Activated T-helper 1 cell treated with Interleukin-2 at 50 U/mL for 16 hours (primary cell): ENCODE measurements around the gene DNAJB5.
"Not testable (repeated sequence)": the region's sequence is repeated elsewhere in the genome, so short reads cannot be mapped to it uniquely, and the experiment has no call there.

Source experiments
- DNase-seq: peaks from one replicate; pipeline ENCODE4 v3.0.0-alpha.2; 2020; ENCODE audit warnings: low read depth

Gene DNAJB5

GRCh38 chr9:34989003-34989945 lies at the start of gene DNAJB5:
Gene DNAJB5 (plus strand): TSS chr9:34989745. CDS start chr9:34990631, 886 bp downstream.
- peak; percentile 94 for DNase-seq

- DNase-seq = not testable (repeated sequence)
Observed at GRCh38 chr9:34939989-34940388, 49.6 kb upstream of the DNAJB5 start.

- no peak for DNase-seq
Observed at GRCh38 chr9:34948451-34948850, 41.1 kb upstream of the DNAJB5 start.

- DNase-seq = no peak
Observed at GRCh38 chr9:34954225-34954624, 35.3 kb upstream of the DNAJB5 start.

- DNase-seq = not testable (repeated sequence)
Observed at GRCh38 chr9:34956066-34956465, 33.5 kb upstream of the DNAJB5 start.

GRCh38 chr9:34956648-34957047 lies 32.9 kb upstream of the DNAJB5 start:
- no peak for DNase-seq

- no peak for DNase-seq
Observed at GRCh38 chr9:34957492-34958410, 31.8 kb upstream of the DNAJB5 start, which contains the start of gene PHF24. Gene PHF24 (plus strand): TSS chr9:34958285. CDS start chr9:34971299, 13,014 bp downstream.

GRCh38 chr9:34958411-34958982 lies 31.0 kb upstream of the DNAJB5 start:
- no peak for DNase-seq

- DNase-seq = no peak
Observed at GRCh38 chr9:34959461-34959860, 30.1 kb upstream of the DNAJB5 start.

GRCh38 chr9:34961574-34962490 lies 27.7 kb upstream of the DNAJB5 start:
- no peak for DNase-seq

GRCh38 chr9:34962546-34962945 lies 27.0 kb upstream of the DNAJB5 start:
- DNase-seq = no peak

GRCh38 chr9:34963552-34963951 lies 26.0 kb upstream of the DNAJB5 start:
- DNase-seq = no peak

- no peak for DNase-seq
Observed at GRCh38 chr9:34964458-34964857, 25.1 kb upstream of the DNAJB5 start.

GRCh38 chr9:34971146-34971811 lies 18.3 kb upstream of the DNAJB5 start:
- no peak for DNase-seq

- no peak for DNase-seq
Observed at GRCh38 chr9:34974664-34975063, 14.9 kb upstream of the DNAJB5 start.

- no peak for DNase-seq
Observed at GRCh38 chr9:34976441-34976840, 13.1 kb upstream of the DNAJB5 start.

- no peak for DNase-seq
Observed at GRCh38 chr9:34976992-34977391, 12.6 kb upstream of the DNAJB5 start.

GRCh38 chr9:34980181-34980761 lies 9.3 kb upstream of the DNAJB5 start:
- no peak for DNase-seq

GRCh38 chr9:34982361-34982760 lies 7.2 kb upstream of the DNAJB5 start:
- DNase-seq = no peak

- DNase-seq = no peak
Observed at GRCh38 chr9:34983209-34983608, 6.3 kb upstream of the DNAJB5 start.
